HG02885 (cell line): Measurements from ENCODE around the gene NET1.
"Not testable (repeated sequence)": the region's sequence is repeated elsewhere in the genome, so short reads cannot be mapped to it uniquely, and the experiment has no call there.

Experiments
- ATAC-seq: cut with Tn5 transposase; IDR thresholded peaks from one replicate; pipeline ENCODE4 v1.9.1; 2021; ENCODE audit warnings: mild to moderate bottlenecking; ENCODE audit not compliant: unreplicated experiment, poor library complexity

Gene NET1

GRCh38 chr10:5412277-5412941 is at the start of gene NET1:
TSS of gene NET1 (plus strand) at chr10:5412557. CDS start at chr10:5412693, 136 bp downstream.
- ATAC-seq, result peak; percentile 99

GRCh38 chr10:5362873-5363272 is 49.5 kb upstream of the NET1 start:
- ATAC-seq, result no peak

- ATAC-seq, result no peak
Observed at GRCh38 chr10:5364374-5364773, 48.0 kb upstream of the NET1 start.

GRCh38 chr10:5364890-5365338 is 47.4 kb upstream of the NET1 start, which contains the start of gene UCN3:
TSS of gene UCN3 (plus strand) at chr10:5364966. CDS start at chr10:5373721, 8,755 bp downstream.
- ATAC-seq, result no peak

- ATAC-seq, result no peak
Observed at GRCh38 chr10:5365928-5366327, 46.4 kb upstream of the NET1 start.

- ATAC-seq, result no peak
Observed at GRCh38 chr10:5369362-5370158, 42.8 kb upstream of the NET1 start.

- ATAC-seq, result no peak
Observed at GRCh38 chr10:5370493-5371352, 41.6 kb upstream of the NET1 start.

- no peak for ATAC-seq
Observed at GRCh38 chr10:5373307-5373706, 39.0 kb upstream of the NET1 start.

GRCh38 chr10:5373891-5374611 is 38.3 kb upstream of the NET1 start:
- ATAC-seq, result no peak

GRCh38 chr10:5376450-5376849 is 35.9 kb upstream of the NET1 start:
- no peak for ATAC-seq

GRCh38 chr10:5379202-5379601 is 33.2 kb upstream of the NET1 start:
- ATAC-seq, result not testable (repeated sequence)

- ATAC-seq, result not testable (repeated sequence)
Observed at GRCh38 chr10:5380395-5380794, 32.0 kb upstream of the NET1 start.

- no peak for ATAC-seq
Observed at GRCh38 chr10:5381187-5381586, 31.2 kb upstream of the NET1 start.

- ATAC-seq, result no peak
Observed at GRCh38 chr10:5385224-5385623, 27.1 kb upstream of the NET1 start.

- no peak for ATAC-seq
Observed at GRCh38 chr10:5387169-5387568, 25.2 kb upstream of the NET1 start.

GRCh38 chr10:5390607-5391205 is 21.7 kb upstream of the NET1 start:
- no peak for ATAC-seq

GRCh38 chr10:5391790-5392189 is 20.6 kb upstream of the NET1 start:
- no peak for ATAC-seq

- no peak for ATAC-seq
Observed at GRCh38 chr10:5393529-5393928, 18.8 kb upstream of the NET1 start.

- no peak for ATAC-seq
Observed at GRCh38 chr10:5395168-5395567, 17.2 kb upstream of the NET1 start.
